ENCODE data around the gene EPS8L2.

Gene EPS8L2

DNA sequence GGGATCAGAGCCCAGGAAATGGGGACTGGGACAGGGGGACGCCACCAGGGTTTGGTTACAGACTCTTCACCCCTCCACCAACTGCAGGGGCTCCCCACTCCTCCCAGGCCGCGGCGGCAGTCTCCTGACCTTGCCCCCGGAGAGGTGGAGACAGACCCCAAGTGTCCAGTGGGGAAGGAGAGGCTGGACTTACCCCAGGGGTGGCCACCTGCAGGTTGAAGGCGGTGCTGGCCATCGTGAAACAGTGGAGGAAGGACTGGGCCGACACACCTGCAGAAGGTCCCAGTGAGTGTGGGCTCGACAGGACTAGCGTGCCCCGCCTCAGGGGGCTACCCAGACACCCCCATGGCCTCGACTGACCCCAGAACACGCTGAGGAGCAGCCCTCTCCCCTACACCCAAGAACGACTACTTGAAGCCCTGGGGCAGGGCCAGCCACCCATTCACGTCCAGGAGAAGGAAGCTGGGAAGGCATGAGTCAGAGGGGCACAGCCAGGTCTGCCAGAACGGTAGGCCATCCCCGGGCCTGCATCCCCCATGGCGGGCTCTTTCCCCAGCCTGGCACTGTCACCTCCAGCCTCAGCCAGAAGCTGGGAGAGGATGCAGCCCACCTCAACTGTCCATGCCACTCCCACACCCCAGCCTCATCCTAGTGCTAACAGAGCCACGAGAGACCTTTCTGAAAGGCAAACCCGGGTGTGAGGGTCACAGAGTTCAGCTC, 69.0 kb downstream of the EPS8L2 start:
- no peak for TF ChIP-seq TAF1 (IDR thresholded peaks at IDR 0.05; ENCODE audit: borderline replicate concordance, low read depth, low read length)
- TF ChIP-seq POLR2A (IDR thresholded peaks at IDR 0.05; ENCODE audit: low read depth, low read length), result no peak
- no peak for TF ChIP-seq POLR2AphosphoS5 (IDR thresholded peaks at IDR 0.05; ENCODE audit: low read depth, low read length)
- no peak for FAIRE-seq
- DNase-seq (ENCODE audit: insufficient read length), result no peak

DNA sequence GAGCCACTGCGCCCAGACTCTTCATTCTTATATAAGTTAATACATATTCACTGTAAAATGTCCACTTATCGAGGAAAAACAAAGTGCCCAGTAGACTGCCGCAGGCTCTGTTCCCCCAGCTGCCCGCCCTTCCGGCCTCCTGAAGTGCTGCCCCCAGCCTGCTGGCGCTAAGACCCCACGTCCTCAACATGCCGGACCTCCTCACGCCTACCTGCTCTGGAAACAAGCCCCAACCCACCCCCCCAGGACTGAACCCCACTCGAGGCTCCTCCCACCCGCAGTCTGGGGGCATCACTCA, 70.2 kb downstream of the EPS8L2 start:
- FAIRE-seq, result no peak
- DNase-seq (ENCODE audit: insufficient read length), result no peak
- TF ChIP-seq POLR2AphosphoS5 (IDR thresholded peaks at IDR 0.05; ENCODE audit: low read depth, low read length) (no peak), TAF1 (IDR thresholded peaks at IDR 0.05; ENCODE audit: borderline replicate concordance, low read depth, low read length) (no peak), POLR2A (IDR thresholded peaks at IDR 0.05; ENCODE audit: low read depth, low read length) (no peak)

DNA sequence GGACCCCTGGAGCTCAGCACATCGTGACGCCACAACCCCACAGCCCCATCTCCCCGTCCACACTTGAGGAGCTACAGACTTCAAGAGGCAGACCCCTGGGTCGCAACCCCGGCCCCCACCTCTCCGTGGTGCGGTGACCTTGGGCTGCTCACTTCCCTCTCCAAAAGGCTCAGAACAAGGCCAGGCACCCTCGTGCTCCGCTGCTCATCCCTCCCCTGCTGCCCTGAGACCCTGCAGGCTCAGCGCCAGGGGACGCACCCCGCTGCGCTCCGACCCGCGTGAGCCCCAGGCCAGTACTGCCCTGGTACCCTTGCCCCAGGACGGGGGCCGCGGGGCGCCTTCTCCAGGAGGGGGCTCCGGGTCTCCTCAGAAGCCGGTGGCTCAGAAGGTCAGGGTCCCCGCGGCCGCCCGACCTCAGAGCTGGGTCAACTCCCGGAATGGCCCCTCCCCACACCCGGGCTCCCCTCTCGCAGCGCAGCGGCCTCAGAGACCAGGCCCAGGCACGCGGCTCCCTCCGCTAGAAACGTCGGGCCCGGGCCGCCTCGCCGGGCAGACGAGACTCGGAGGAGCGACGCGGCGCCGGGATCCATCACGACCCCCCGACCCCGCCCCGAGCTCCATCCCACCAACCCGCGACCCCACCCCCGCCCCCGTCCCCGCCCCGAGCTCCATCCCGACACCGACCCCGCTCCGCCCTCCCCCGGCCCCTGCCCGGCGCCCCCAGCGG, 70.7 kb downstream of the EPS8L2 start:
- no peak for FAIRE-seq
- no peak for DNase-seq (ENCODE audit: insufficient read length)
- TF ChIP-seq TAF1 (IDR thresholded peaks at IDR 0.05; ENCODE audit: borderline replicate concordance, low read depth, low read length), result no peak
- TF ChIP-seq POLR2A (IDR thresholded peaks at IDR 0.05; ENCODE audit: low read depth, low read length), result peak; percentile 44; the same call in 1 of the 2 replicates
- TF ChIP-seq POLR2AphosphoS5 (IDR thresholded peaks at IDR 0.05; ENCODE audit: low read depth, low read length), result 0 out of 2 replicates have a peak, but pooled peaks have one; percentile 26

Data from GM12892 (cell line).